Measurements from ENCODE around the gene TNRC6C. TPM values are rescaled to one million over a fixed set of nuclear protein-coding genes. Genes with fewer than 3 reads are reported as not detected.

TNRC6C gene
- total RNA-seq, 1 donor from 2014 or later, result 13.1 TPM

GRCh38 chr17:78037280-78037679 is 78.8 kb downstream of the TNRC6C start:
- Mint-ChIP-seq H3K27ac (ENCODE audit: unreplicated experiment) (no peak overlapping the region), H3K4me3 (ENCODE audit: unreplicated experiment) (no peak overlapping the region), H3K9me3 (ENCODE audit: unreplicated experiment) (no peaks in the 10 kb centered on the region), H3K27me3 (ENCODE audit: unreplicated experiment) (no peaks in the 10 kb centered on the region), H3K4me1 (ENCODE audit: unreplicated experiment) (peaks cover 4% of the 10 kb centered on the region), H3K36me3 (ENCODE audit: low read depth, unreplicated experiment) (no peaks in the 10 kb centered on the region)
- no peak for DNase-seq (ENCODE audit: low spot score)
- no peak for TF ChIP-seq CTCF (IDR thresholded peaks at IDR 0.05; ENCODE audit: unreplicated experiment)

- Mint-ChIP-seq H3K4me1 (ENCODE audit: unreplicated experiment) (peaks cover 4% of the 10 kb centered on the region), H3K36me3 (ENCODE audit: low read depth, unreplicated experiment) (no peaks in the 10 kb centered on the region), H3K27ac (ENCODE audit: unreplicated experiment) (no peak overlapping the region), H3K4me3 (ENCODE audit: unreplicated experiment) (no peak overlapping the region), H3K27me3 (ENCODE audit: unreplicated experiment) (no peaks in the 10 kb centered on the region), H3K9me3 (ENCODE audit: unreplicated experiment) (no peaks in the 10 kb centered on the region)
- no peak for DNase-seq (ENCODE audit: low spot score)
- TF ChIP-seq CTCF (IDR thresholded peaks at IDR 0.05; ENCODE audit: unreplicated experiment), result no peak
These were observed 80.3 kb downstream of the TNRC6C start for GRCh38 chr17:78038748-78039288.

GRCh38 chr17:78039581-78039980 is 81.1 kb downstream of the TNRC6C start:
- H3K27me3 Mint-ChIP-seq (ENCODE audit: unreplicated experiment), result no peaks in the 10 kb centered on the region
- peaks cover 4% of the 10 kb centered on the region for H3K4me1 Mint-ChIP-seq (ENCODE audit: unreplicated experiment)
- no peaks in the 10 kb centered on the region for H3K9me3 Mint-ChIP-seq (ENCODE audit: unreplicated experiment)
- H3K36me3 Mint-ChIP-seq (ENCODE audit: low read depth, unreplicated experiment), result no peaks in the 10 kb centered on the region
- DNase-seq (ENCODE audit: low spot score), result no peak
- H3K4me3 Mint-ChIP-seq (ENCODE audit: unreplicated experiment), result no peak overlapping the region
- TF ChIP-seq CTCF (IDR thresholded peaks at IDR 0.05; ENCODE audit: unreplicated experiment), result no peak
- H3K27ac Mint-ChIP-seq (ENCODE audit: unreplicated experiment), result no peak overlapping the region

- H3K4me3 Mint-ChIP-seq (ENCODE audit: unreplicated experiment), result no peak overlapping the region
- H3K36me3 Mint-ChIP-seq (ENCODE audit: low read depth, unreplicated experiment), result no peaks in the 10 kb centered on the region
These were observed 82.2 kb downstream of the TNRC6C start for GRCh38 chr17:78040440-78041385.

More at GRCh38 chr17:78040440-78041385, 82.2 kb downstream of the TNRC6C start:
- Mint-ChIP-seq H3K9me3 (ENCODE audit: unreplicated experiment) (no peaks in the 10 kb centered on the region), H3K27ac (ENCODE audit: unreplicated experiment) (no peak overlapping the region), H3K27me3 (ENCODE audit: unreplicated experiment) (no peaks in the 10 kb centered on the region), H3K4me1 (ENCODE audit: unreplicated experiment) (peaks cover 4% of the 10 kb centered on the region)
- no peak for DNase-seq (ENCODE audit: low spot score)
- no peak for TF ChIP-seq CTCF (IDR thresholded peaks at IDR 0.05; ENCODE audit: unreplicated experiment)
